Endodermal cell (in vitro differentiated cells): ENCODE results near the gene ANGPT4. TPM values are rescaled to one million over a fixed set of nuclear protein-coding genes. Genes with fewer than 3 reads are reported as not detected.

Experiments used
- DNase-seq: peaks from one replicate; pipeline ENCODE4 v3.0.0-alpha.2; 2017
- H3K27ac ChIP-seq: 2 replicates; pipeline ENCODE4 v1.5.1; 2013; ENCODE audit warnings: mild to moderate bottlenecking, low read depth, low read length, moderate library complexity
- H3K27me3 ChIP-seq: 2 replicates; pipeline ENCODE4 v1.6.1; 2013; ENCODE audit warnings: mild to moderate bottlenecking, low read length, moderate library complexity; ENCODE audit not compliant: insufficient read depth, control insufficient read depth, poor library complexity, severe bottlenecking
- H3K36me3 ChIP-seq: 2 replicates; pipeline ENCODE4 v1.7.0; 2013; ENCODE audit warnings: mild to moderate bottlenecking, low read length, moderate library complexity; ENCODE audit not compliant: control insufficient read depth, insufficient read depth
- H3K4me1 ChIP-seq: one replicate; pipeline ENCODE4 v1.7.0; 2013; ENCODE audit warnings: low read length; ENCODE audit not compliant: control insufficient read depth, insufficient read depth
- H3K4me3 ChIP-seq: 2 replicates; pipeline ENCODE4 v1.5.1; 2013; ENCODE audit warnings: mild to moderate bottlenecking, low read length, moderate library complexity
- H3K9ac ChIP-seq: 2 replicates; pipeline ENCODE4 v1.6.1; 2013; ENCODE audit warnings: mild to moderate bottlenecking, low read length, moderate library complexity; ENCODE audit not compliant: poor library complexity, severe bottlenecking; ENCODE audit errors: extremely low read depth
- H3K9me3 ChIP-seq: 2 replicates; pipeline ENCODE4 v1.6.1; 2013; ENCODE audit warnings: mild to moderate bottlenecking, low read length, moderate library complexity; ENCODE audit not compliant: control insufficient read depth
- H3K27ac Mint-ChIP-seq: 2 replicates; pipeline ENCODE4 v1.8.0; 2020; ENCODE audit warnings: mixed read lengths
- H3K27me3 Mint-ChIP-seq: 2 replicates; pipeline ENCODE4 v1.8.0; 2021; ENCODE audit warnings: mild to moderate bottlenecking, mixed read lengths; ENCODE audit not compliant: insufficient read depth
- H3K36me3 Mint-ChIP-seq: 2 replicates; pipeline ENCODE4 v1.8.0; 2020; ENCODE audit warnings: low read depth, mixed read lengths
- H3K4me1 Mint-ChIP-seq: 2 replicates; pipeline ENCODE4 v1.8.0; 2020; ENCODE audit warnings: mixed read lengths
- H3K4me3 Mint-ChIP-seq: 2 replicates; pipeline ENCODE4 v1.8.0; 2020; ENCODE audit warnings: mild to moderate bottlenecking, moderate library complexity, mixed read lengths
- H3K9me3 Mint-ChIP-seq: 2 replicates; pipeline ENCODE4 v1.8.0; 2020; ENCODE audit warnings: mild to moderate bottlenecking, mixed read lengths
- WGBS, 2 experiments: methylation state at CpG; one replicate each; pipeline versions ENCODE4 v1.1.5 to v1.1.7; 2013; ENCODE audit warnings: missing lambda C conversion rate in 2 of 2, mixed read lengths in 1 of 2; ENCODE audit not compliant: insufficient coverage in 1 of 2, insufficient read length in 1 of 2; 5-methylcytosine and 5-hydroxymethylcytosine counted together
- total RNA-seq, 2 donors: library from RNA; stranded (reverse); fragmentation: NEBNext Ultra II Directional in 1 of 2; extraction: Animal tissue kit (Norgen Biotek cat#: 25700) in 1 of 2; gene quantifications; 2 replicates in 1 of 2; 3 replicates in 1 of 2; pipeline ENCODE4 v1.2.1, GENCODE V29; 2021
- TF ChIP-seq, protein P1 (sequence below): fragments of 200-600 bp; sonication (generic); conservative IDR thresholded peaks from 2 replicates; pipeline ENCODE4 v1.5.0; 2021; ENCODE audit warnings: antibody characterized with exemption, mild to moderate bottlenecking

The ANGPT4 gene
- total RNA-seq, 2 donors from 2014 or later = 0.31 to 0.51 TPM

GRCh38 chr20:825710-826421 is 90.3 kb downstream of the ANGPT4 start:
- H3K27ac Mint-ChIP-seq = no peak overlapping the region
- TF ChIP-seq, protein P1, sequence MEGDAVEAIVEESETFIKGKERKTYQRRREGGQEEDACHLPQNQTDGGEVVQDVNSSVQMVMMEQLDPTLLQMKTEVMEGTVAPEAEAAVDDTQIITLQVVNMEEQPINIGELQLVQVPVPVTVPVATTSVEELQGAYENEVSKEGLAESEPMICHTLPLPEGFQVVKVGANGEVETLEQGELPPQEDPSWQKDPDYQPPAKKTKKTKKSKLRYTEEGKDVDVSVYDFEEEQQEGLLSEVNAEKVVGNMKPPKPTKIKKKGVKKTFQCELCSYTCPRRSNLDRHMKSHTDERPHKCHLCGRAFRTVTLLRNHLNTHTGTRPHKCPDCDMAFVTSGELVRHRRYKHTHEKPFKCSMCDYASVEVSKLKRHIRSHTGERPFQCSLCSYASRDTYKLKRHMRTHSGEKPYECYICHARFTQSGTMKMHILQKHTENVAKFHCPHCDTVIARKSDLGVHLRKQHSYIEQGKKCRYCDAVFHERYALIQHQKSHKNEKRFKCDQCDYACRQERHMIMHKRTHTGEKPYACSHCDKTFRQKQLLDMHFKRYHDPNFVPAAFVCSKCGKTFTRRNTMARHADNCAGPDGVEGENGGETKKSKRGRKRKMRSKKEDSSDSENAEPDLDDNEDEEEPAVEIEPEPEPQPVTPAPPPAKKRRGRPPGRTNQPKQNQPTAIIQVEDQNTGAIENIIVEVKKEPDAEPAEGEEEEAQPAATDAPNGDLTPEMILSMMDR = no peak
- Histone ChIP-seq H3K9me3 (no peaks in the 10 kb centered on the region), H3K4me1 (peaks cover 3% of the 10 kb centered on the region), H3K36me3 (no peaks in the 10 kb centered on the region), H3K27ac (no peak overlapping the region), H3K9ac (no peak overlapping the region), H3K27me3 (no peaks in the 10 kb centered on the region), H3K4me3 (no peak overlapping the region)
- no peak overlapping the region for H3K4me3 Mint-ChIP-seq
- no peak for DNase-seq
- peaks cover 8% of the 10 kb centered on the region for H3K4me1 Mint-ChIP-seq
- H3K9me3 Mint-ChIP-seq = no peaks in the 10 kb centered on the region
- 95 to 100% methylated on average over 7 to 9 of the region's 9 CpGs for WGBS, 2 experiments
- no peaks in the 10 kb centered on the region for H3K27me3 Mint-ChIP-seq
- H3K36me3 Mint-ChIP-seq = no peaks in the 10 kb centered on the region

DNA sequence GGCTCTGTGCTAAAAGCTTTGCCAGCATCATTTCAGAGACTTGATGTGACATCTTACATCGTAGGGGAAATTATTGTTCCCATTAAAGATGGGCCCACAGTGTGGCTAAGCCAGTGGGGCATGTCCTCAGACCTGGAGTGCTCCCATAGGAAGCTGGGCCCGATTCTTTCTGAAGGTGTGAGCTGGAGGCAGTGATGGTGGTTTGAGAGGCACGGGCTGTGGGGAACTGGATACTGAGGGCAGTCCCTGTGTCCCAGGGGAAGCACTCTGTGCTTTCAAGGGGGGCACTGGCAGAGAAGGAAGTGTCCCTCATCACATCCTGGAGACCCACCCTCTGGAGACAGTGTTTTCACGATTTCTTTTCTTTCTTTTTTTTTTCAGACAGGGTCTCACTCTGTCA is 91.2 kb downstream of the ANGPT4 start:
- Histone ChIP-seq H3K27me3 (no peaks in the 10 kb centered on the region), H3K4me1 (peaks cover 3% of the 10 kb centered on the region), H3K9me3 (no peaks in the 10 kb centered on the region), H3K27ac (no peak overlapping the region), H3K9ac (no peak overlapping the region), H3K36me3 (no peaks in the 10 kb centered on the region), H3K4me3 (no peak overlapping the region)
- WGBS, 2 experiments = 88 to 95% methylated on average over 2 to 4 of the region's 4 CpGs
- peaks cover 8% of the 10 kb centered on the region for H3K4me1 Mint-ChIP-seq
- H3K27ac Mint-ChIP-seq = no peak overlapping the region
- no peaks in the 10 kb centered on the region for H3K27me3 Mint-ChIP-seq
- TF ChIP-seq, protein P1 = no peak
- H3K36me3 Mint-ChIP-seq = no peaks in the 10 kb centered on the region
- H3K4me3 Mint-ChIP-seq = no peak overlapping the region
- DNase-seq = no peak
- peaks cover under 1% of the 10 kb centered on the region for H3K9me3 Mint-ChIP-seq

- 85 to 99% methylated on average over 2 to 4 of the region's 4 CpGs for WGBS, 2 experiments
- H3K36me3 Mint-ChIP-seq = no peaks in the 10 kb centered on the region
- Histone ChIP-seq H3K36me3 (no peaks in the 10 kb centered on the region), H3K27me3 (no peaks in the 10 kb centered on the region), H3K4me1 (no peaks in the 10 kb centered on the region), H3K9ac (no peak overlapping the region), H3K9me3 (no peaks in the 10 kb centered on the region), H3K4me3 (no peak overlapping the region), H3K27ac (no peak overlapping the region)
- TF ChIP-seq, protein P1 = no peak
- no peak for DNase-seq
- no peak overlapping the region for H3K27ac Mint-ChIP-seq
- H3K27me3 Mint-ChIP-seq = no peaks in the 10 kb centered on the region
- peaks cover 8% of the 10 kb centered on the region for H3K4me1 Mint-ChIP-seq
- peaks cover 5% of the 10 kb centered on the region for H3K9me3 Mint-ChIP-seq
- H3K4me3 Mint-ChIP-seq = no peak overlapping the region
Observed at GRCh38 chr20:824490-824889, 91.6 kb downstream of the ANGPT4 start.
